Esophagus squamous epithelium (tissue), 5 donors: ENCODE data around the gene STAT5B. TPM values are rescaled to one million over a fixed set of nuclear protein-coding genes. Genes with fewer than 3 reads are reported as not detected.

Source experiments
- DNase-seq: peaks from one replicate; lab custom pipeline; 2025; lab: John Stamatoyannopoulos, UW
- H3K27ac ChIP-seq, 4 donors: fragments of 200-600 bp; sonication (generic); one replicate each; pipeline ENCODE4 v1.5.1; 2016 to 2019; ENCODE audit warnings: mild to moderate bottlenecking in 1 of 4
- H3K27me3 ChIP-seq, 4 donors: fragments of 200-600 bp; sonication (generic); 1 replicate in 3 of 4; 2 replicates in 1 of 4; pipeline versions ENCODE4 v1.5.1 to v1.6.0; 2017 to 2021; ENCODE audit warnings: antibody characterized with exemption in 1 of 4
- H3K36me3 ChIP-seq, 3 donors: fragments of 200-600 bp; sonication (generic); one replicate each; pipeline ENCODE4 v1.5.1; 2016 to 2019
- H3K4me1 ChIP-seq, 3 donors: fragments of 200-600 bp; sonication (generic); one replicate each; pipeline ENCODE4 v1.5.1; 2017 to 2019
- H3K4me3 ChIP-seq, 4 donors: fragments of 200-600 bp; sonication (generic); 1 replicate in 3 of 4; 2 replicates in 1 of 4; pipeline ENCODE4 v1.5.1; 2016 to 2019; ENCODE audit warnings: mild to moderate bottlenecking in 2 of 4, moderate library complexity in 1 of 4
- H3K9me3 ChIP-seq, 3 donors: fragments of 200-600 bp; sonication (generic); one replicate each; pipeline ENCODE4 v1.5.1; 2016 to 2019
- CTCF ChIP-seq, 6 experiments: fragments of 450-650 bp in 4 of 6; fragments of 200-600 bp in 2 of 6; sonication (generic) in 2 of 6; IDR thresholded peaks; one replicate each; pipeline ENCODE4 v1.5.1; 2016 to 2019; ENCODE audit warnings: antibody characterized with exemption in 6 of 6, mild to moderate bottlenecking in 4 of 6, moderate library complexity in 4 of 6
- POLR2A ChIP-seq, 4 donors: fragments of 450-650 bp; IDR thresholded peaks; one replicate each; pipeline ENCODE4 v1.6.1; 2017; ENCODE audit warnings: antibody characterized with exemption in 4 of 4, mild to moderate bottlenecking in 4 of 4, moderate library complexity in 3 of 4
- WGBS, 2 donors: methylation state at CpG; one replicate each; pipeline ENCODE4 v1.1.5; 2018; 5-methylcytosine and 5-hydroxymethylcytosine counted together
- intact Hi-C: fragments of 100-400 bp; cut with DNase I; formaldehyde crosslinking; loops from one replicate; pipeline ENCODE4 v1.15.0; 2022
- total RNA-seq, 4 donors: library from RNA; depleted of rRNA; stranded (reverse); fragments of >200 nt; gene quantifications; one replicate each; pipeline ENCODE4 v1.1.0, GENCODE V29; 2016
- donor health status: DM: yes; HTN: yes; CAD: no.

Gene STAT5B
- total RNA-seq, 4 donors from 2014 or later: 17.9 to 57.6 (median 19.5) TPM

GRCh38 chr17:42313773-42314566 lies 37.8 kb upstream of the STAT5B start:
- peaks cover 8 to 63% (median 13%) of the 10 kb centered on the region in 3 donors for H3K4me1 ChIP-seq
- intact Hi-C loops: no loop called here

GRCh38 chr17:42313389-42313772 lies 37.2 kb upstream of the STAT5B start:
- WGBS, 2 donors: 84 to 88% methylated on average over 4 of the region's 4 CpGs
- Histone ChIP-seq H3K36me3 (peaks cover 19 to 96% (median 32%) of the 10 kb centered on the region in 3 donors), H3K27me3 (no peaks in the 10 kb centered on the region), H3K4me3 (no peak overlapping the region), H3K27ac (peak overlapping the region in 2 of 4 donors; percentile 40 to 85), H3K4me1 (peaks cover 8 to 57% (median 13%) of the 10 kb centered on the region in 3 donors), H3K9me3 (no peaks in the 10 kb centered on the region)
- DNase-seq: no peak
- intact Hi-C loops: no loop called here
- TF ChIP-seq POLR2A (IDR thresholded peaks at IDR 0.05): no peak
- TF ChIP-seq CTCF (IDR thresholded peaks at IDR 0.05): no peak

More at GRCh38 chr17:42313773-42314566, 37.8 kb upstream of the STAT5B start:
- no peak for TF ChIP-seq POLR2A (IDR thresholded peaks at IDR 0.05)
- TF ChIP-seq CTCF (IDR thresholded peaks at IDR 0.05): no peak
- H3K4me3 ChIP-seq: no peak overlapping the region
- no peaks in the 10 kb centered on the region for H3K9me3 ChIP-seq
- peaks cover 19 to 96% (median 36%) of the 10 kb centered on the region in 3 donors for H3K36me3 ChIP-seq
- 62 to 89% methylated on average over 6 to 10 of the region's 14 CpGs for WGBS, 2 donors
- peak overlapping the region in 3 of 4 donors; percentile 35 to 85 (median 40) for H3K27ac ChIP-seq
- DNase-seq: no peak
- H3K27me3 ChIP-seq: no peaks in the 10 kb centered on the region

- Histone ChIP-seq H3K4me1 (peaks cover 8 to 57% (median 13%) of the 10 kb centered on the region in 3 donors), H3K27ac (peak overlapping the region; percentile 35 to 85 (median 83)), H3K4me3 (peak overlapping the region in 3 of 4 donors; percentile 14 to 39 (median 26)), H3K36me3 (peaks cover 19 to 96% (median 26%) of the 10 kb centered on the region in 3 donors), H3K27me3 (no peaks in the 10 kb centered on the region), H3K9me3 (no peaks in the 10 kb centered on the region)
- WGBS, 2 donors: 30 to 59% methylated on average over 16 to 30 of the region's 54 CpGs
- TF ChIP-seq CTCF (IDR thresholded peaks at IDR 0.05) (peak; percentile 54 to 67 (median 60)), POLR2A (IDR thresholded peaks at IDR 0.05) (no peak)
- intact Hi-C loops: no loop called here
- no peak for DNase-seq
Measured at GRCh38 chr17:42312285-42313130, 36.3 kb upstream of the STAT5B start.

GRCh38 chr17:42312035-42312284 lies 35.8 kb upstream of the STAT5B start:
- peak overlapping the region in 1 of 4 donors; percentile 39 for H3K4me3 ChIP-seq
- peaks cover 8 to 57% (median 13%) of the 10 kb centered on the region in 3 donors for H3K4me1 ChIP-seq
- WGBS, 2 donors: 31 to 33% methylated on average over 1 to 2 of the region's 5 CpGs
- no peaks in the 10 kb centered on the region for H3K9me3 ChIP-seq
- H3K27me3 ChIP-seq: no peaks in the 10 kb centered on the region
- no peak for DNase-seq
- H3K36me3 ChIP-seq: peaks cover 19 to 96% (median 26%) of the 10 kb centered on the region in 3 donors
- TF ChIP-seq POLR2A (IDR thresholded peaks at IDR 0.05): no peak
- TF ChIP-seq CTCF (IDR thresholded peaks at IDR 0.05): no peak
- intact Hi-C loops: no loop called here
- peak overlapping the region; percentile 53 to 85 (median 83) for H3K27ac ChIP-seq
